KMS-11 (cell line): ENCODE measurements around the gene GPR150.

Experiments
- H2AFZ ChIP-seq: fragments of 200-600 bp; sonication (generic); 2 replicates; pipeline ENCODE4 v1.6.1; 2016; ENCODE audit warnings: antibody characterized with exemption, mixed run types, low read depth
- H3K27ac ChIP-seq: fragments of 200-600 bp; sonication (generic); 2 replicates; pipeline ENCODE4 v1.6.1; 2016; ENCODE audit warnings: mild to moderate bottlenecking, mixed run types
- H3K27me3 ChIP-seq: fragments of 200-600 bp; sonication (generic); 2 replicates; pipeline ENCODE4 v1.6.1; 2017; ENCODE audit warnings: mild to moderate bottlenecking, low read depth, mixed run types, moderate library complexity; ENCODE audit not compliant: insufficient read depth
- H3K36me3 ChIP-seq: fragments of 200-600 bp; sonication (generic); 2 replicates; pipeline ENCODE4 v1.6.1; 2017; ENCODE audit warnings: mild to moderate bottlenecking, mixed run types; ENCODE audit not compliant: insufficient read depth
- H3K4me1 ChIP-seq: fragments of 200-600 bp; sonication (generic); 2 replicates; pipeline ENCODE4 v1.6.1; 2016; ENCODE audit warnings: mild to moderate bottlenecking, low read depth, mixed run types; ENCODE audit not compliant: poor library complexity, severe bottlenecking
- H3K4me2 ChIP-seq: fragments of 200-600 bp; sonication (generic); 2 replicates; pipeline ENCODE4 v1.7.0; 2016; ENCODE audit warnings: mild to moderate bottlenecking, mixed run types
- H3K4me3 ChIP-seq: fragments of 200-600 bp; sonication (generic); IDR thresholded peaks from 2 replicates; pipeline ENCODE4 v1.6.1; 2017; ENCODE audit warnings: low read depth, low read length, mixed read lengths; ENCODE audit not compliant: insufficient read depth
- H3K79me2 ChIP-seq: fragments of 200-600 bp; sonication (generic); 2 replicates; pipeline ENCODE4 v1.6.1; 2016; ENCODE audit warnings: low read depth, mixed run types; ENCODE audit not compliant: insufficient read depth
- H3K9ac ChIP-seq: fragments of 200-600 bp; sonication (generic); 2 replicates; pipeline ENCODE4 v1.6.1; 2016; ENCODE audit warnings: mild to moderate bottlenecking, mixed run types
- H4K20me1 ChIP-seq: fragments of 200-600 bp; sonication (generic); 2 replicates; pipeline ENCODE4 v1.6.1; 2016; ENCODE audit warnings: mild to moderate bottlenecking, mixed run types; ENCODE audit not compliant: insufficient read depth
- TF ChIP-seq, protein P1 (sequence below): fragments of 200-600 bp; sonication (generic); conservative IDR thresholded peaks from 2 replicates; pipeline ENCODE4 v1.6.1; 2017; ENCODE audit warnings: low read depth, mild to moderate bottlenecking, antibody characterized with exemption, low read length, moderate library complexity, mixed read lengths

GPR150 gene

DNA sequence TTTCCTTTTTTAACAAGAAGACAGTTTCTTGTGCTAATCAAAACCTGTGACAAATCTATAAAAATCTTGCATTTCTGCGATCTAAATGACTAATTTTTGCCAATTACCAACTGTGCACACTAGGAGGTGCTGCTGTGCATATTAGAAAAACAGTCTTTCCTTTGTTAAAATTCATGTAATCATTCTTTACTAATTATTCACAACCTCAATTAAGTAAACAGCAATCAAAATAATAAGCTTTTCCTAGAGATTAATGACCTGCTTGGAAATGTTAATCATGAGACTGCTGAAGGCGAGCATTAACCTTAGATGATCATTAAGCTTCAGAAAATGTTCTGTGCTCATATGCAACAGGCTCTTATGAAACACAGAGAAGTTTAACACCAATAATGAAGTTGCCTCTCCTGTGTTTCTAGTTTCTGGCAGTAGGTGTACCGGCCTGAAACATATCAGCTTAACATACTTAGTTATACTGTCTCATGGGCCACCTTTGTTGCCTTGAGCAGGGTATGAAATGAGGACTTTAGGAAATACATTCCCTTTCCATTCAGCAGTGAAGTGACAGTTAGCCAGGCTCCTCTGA lies 44.4 kb downstream of the GPR150 start:
- no peak overlapping the region for H3K9ac ChIP-seq

DNA sequence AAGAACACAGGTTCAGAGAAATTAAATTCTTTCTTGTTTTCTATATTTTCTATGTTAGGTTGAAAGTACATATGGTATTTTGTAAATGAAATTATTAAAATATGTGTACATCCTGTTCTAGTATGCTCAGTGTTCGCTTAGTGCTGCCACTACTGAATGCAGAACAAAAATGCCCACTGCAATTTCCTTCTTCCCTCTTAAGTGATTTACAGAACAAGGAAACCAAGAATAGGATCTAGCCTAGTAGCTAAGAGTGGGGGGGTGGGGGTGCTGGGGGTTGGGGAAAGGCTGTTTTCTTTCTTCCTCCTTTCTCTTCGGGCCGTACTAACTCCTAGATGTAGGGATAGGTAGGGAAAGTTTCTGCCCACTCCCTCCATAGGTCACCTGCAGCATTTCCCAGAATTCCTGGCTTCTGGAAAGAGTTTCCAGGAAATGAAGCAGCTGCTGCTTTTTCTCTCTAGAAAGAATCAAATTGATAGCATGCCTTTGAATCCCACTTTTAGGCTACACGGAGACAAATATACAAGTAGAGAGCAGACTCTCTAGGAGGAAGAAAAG lies 47.3 kb downstream of the GPR150 start:
- no peak overlapping the region for H2AFZ ChIP-seq
- TF ChIP-seq, protein P1, sequence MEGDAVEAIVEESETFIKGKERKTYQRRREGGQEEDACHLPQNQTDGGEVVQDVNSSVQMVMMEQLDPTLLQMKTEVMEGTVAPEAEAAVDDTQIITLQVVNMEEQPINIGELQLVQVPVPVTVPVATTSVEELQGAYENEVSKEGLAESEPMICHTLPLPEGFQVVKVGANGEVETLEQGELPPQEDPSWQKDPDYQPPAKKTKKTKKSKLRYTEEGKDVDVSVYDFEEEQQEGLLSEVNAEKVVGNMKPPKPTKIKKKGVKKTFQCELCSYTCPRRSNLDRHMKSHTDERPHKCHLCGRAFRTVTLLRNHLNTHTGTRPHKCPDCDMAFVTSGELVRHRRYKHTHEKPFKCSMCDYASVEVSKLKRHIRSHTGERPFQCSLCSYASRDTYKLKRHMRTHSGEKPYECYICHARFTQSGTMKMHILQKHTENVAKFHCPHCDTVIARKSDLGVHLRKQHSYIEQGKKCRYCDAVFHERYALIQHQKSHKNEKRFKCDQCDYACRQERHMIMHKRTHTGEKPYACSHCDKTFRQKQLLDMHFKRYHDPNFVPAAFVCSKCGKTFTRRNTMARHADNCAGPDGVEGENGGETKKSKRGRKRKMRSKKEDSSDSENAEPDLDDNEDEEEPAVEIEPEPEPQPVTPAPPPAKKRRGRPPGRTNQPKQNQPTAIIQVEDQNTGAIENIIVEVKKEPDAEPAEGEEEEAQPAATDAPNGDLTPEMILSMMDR = no peak
- no peak overlapping the region for H3K4me2 ChIP-seq
- H3K79me2 ChIP-seq = no peaks in the 10 kb centered on the region
- no peaks in the 10 kb centered on the region for H4K20me1 ChIP-seq
- no peak overlapping the region for H3K9ac ChIP-seq
- H3K4me3 ChIP-seq = no peak overlapping the region
- H3K36me3 ChIP-seq = no peaks in the 10 kb centered on the region
- no peaks in the 10 kb centered on the region for H3K27me3 ChIP-seq
- H3K27ac ChIP-seq = no peak overlapping the region
- peaks cover 12% of the 10 kb centered on the region for H3K4me1 ChIP-seq

More for the DNA sequence above, 44.4 kb downstream of the GPR150 start:
- H3K79me2 ChIP-seq = no peaks in the 10 kb centered on the region
- H4K20me1 ChIP-seq = no peaks in the 10 kb centered on the region
- H3K4me3 ChIP-seq = no peak overlapping the region
- TF ChIP-seq, protein P1 = peak; percentile 92
- H3K27ac ChIP-seq = no peak overlapping the region
- H3K27me3 ChIP-seq = no peaks in the 10 kb centered on the region
- peak overlapping the region; percentile 2; the same call in 1 of the 2 replicates for H2AFZ ChIP-seq
- H3K4me2 ChIP-seq = peak overlapping the region; percentile 6; the same call in 1 of the 2 replicates
- H3K36me3 ChIP-seq = no peaks in the 10 kb centered on the region
- H3K4me1 ChIP-seq = peaks cover 12% of the 10 kb centered on the region

DNA sequence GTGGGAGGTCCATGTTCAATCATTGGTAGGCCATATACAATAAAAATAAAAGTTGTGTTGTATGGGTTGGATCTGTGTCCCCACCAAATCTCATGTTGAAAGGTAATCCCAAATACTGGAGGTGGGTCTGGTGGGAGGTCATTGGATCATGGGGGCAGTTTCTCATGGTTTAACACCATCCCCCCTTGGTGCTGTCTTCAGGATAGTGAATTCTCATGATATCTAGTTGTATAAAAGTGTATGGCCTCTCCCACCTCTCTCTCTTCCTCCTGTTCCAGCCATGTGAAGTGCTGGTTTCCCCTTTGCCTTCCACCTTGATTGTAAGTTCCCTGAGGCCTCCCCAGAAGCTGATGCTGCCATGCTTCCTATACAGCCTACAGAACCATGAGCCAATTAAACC lies 47.8 kb downstream of the GPR150 start:
- Histone ChIP-seq H2AFZ (no peak overlapping the region), H3K4me2 (no peak overlapping the region), H3K4me1 (peaks cover 12% of the 10 kb centered on the region), H3K27me3 (no peaks in the 10 kb centered on the region), H3K36me3 (no peaks in the 10 kb centered on the region), H3K9ac (no peak overlapping the region), H4K20me1 (no peaks in the 10 kb centered on the region), H3K4me3 (no peak overlapping the region), H3K27ac (no peak overlapping the region), H3K79me2 (no peaks in the 10 kb centered on the region)
- TF ChIP-seq, protein P1 = no peak

DNA sequence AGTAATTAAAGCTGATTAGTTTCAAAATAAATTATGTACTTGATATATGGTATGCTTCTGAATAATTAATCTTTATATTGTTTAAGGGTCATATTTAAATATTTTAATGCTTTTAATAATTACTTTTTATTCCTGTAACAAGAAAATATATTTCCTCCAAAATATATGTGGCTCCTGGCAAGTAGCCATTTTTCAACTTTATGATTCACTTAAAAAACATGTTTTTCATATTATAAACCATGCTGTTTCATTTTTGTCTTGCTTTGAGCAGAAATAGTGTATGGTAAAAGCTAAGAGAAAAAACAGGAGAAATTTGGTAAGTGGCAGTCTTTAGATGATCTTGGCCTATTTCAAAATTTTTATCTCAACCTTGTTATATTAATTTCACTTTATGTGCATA lies 48.3 kb downstream of the GPR150 start:
- no peak overlapping the region for H3K4me3 ChIP-seq
- no peaks in the 10 kb centered on the region for H3K79me2 ChIP-seq
- no peaks in the 10 kb centered on the region for H3K27me3 ChIP-seq
- H3K4me2 ChIP-seq = no peak overlapping the region
- H4K20me1 ChIP-seq = no peaks in the 10 kb centered on the region
- H2AFZ ChIP-seq = no peak overlapping the region
- no peak overlapping the region for H3K9ac ChIP-seq
- TF ChIP-seq, protein P1 = no peak
- H3K4me1 ChIP-seq = peaks cover 12% of the 10 kb centered on the region
- no peaks in the 10 kb centered on the region for H3K36me3 ChIP-seq
- no peak overlapping the region for H3K27ac ChIP-seq
